ENCODE data around the gene TERF2IP. TPM values are rescaled to one million over a fixed set of nuclear protein-coding genes. Genes with fewer than 3 reads are reported as not detected.

TERF2IP gene
- total and polyA plus RNA-seq, 2 of the 13 experiments (the other 11 are each of a cell fraction or from before 2014, with no cell fraction given) = 26.4 to 50.2 TPM

DNA sequence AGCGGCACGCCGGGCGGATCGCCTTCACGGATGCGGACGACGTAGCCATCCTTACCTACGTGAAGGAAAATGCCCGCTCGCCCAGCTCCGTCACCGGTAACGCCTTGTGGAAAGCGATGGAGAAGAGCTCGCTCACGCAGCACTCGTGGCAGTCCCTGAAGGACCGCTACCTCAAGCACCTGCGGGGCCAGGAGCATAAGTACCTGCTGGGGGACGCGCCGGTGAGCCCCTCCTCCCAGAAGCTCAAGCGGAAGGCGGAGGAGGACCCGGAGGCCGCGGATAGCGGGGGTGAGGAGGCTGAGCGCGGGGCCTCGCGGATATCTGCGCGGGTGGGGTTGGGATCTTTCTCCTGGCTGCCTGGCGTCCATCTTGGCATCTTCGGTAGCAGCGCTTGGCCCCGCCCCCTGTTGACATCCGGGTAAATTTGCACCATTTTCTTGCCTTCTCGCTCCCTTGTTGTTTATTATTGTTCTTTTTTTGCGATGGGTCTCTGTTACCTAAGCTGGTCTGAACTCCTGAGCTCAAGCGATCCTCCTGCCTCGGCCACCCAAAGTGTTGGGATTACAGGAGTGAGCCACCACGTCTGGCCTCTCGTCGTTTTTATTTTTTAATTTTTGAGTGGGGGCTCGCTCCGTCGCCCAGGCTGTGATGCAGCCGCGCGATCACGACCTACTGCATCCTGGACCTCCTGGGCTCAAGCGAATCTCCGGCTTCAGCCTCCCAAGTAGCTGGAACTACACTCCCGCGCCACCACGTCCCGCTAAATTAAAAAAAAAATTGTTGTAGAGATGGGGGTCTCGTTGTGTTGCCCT is 898 bp downstream of the TERF2IP start (continued):
- TF ChIP-seq BCLAF1 (IDR thresholded peaks at IDR 0.05) (no peak), STAG1 (CRISPR knock-in tag; IDR thresholded peaks at IDR 0.05) (no peak), KLF11 (CRISPR knock-in tag; IDR thresholded peaks at IDR 0.05) (0 out of 2 replicates have a peak, but pooled peaks have one; percentile 41), ZNF567 (CRISPR knock-in tag; IDR thresholded peaks at IDR 0.05; ENCODE audit: borderline replicate concordance) (no peak; the same call in 1 of the 2 replicates), ZNF10 (CRISPR knock-in tag; IDR thresholded peaks at IDR 0.05; ENCODE audit: borderline replicate concordance, low read depth) (no peak), HNRNPK (IDR thresholded peaks at IDR 0.05; ENCODE audit: low read depth, low read length, poor library complexity, severe bottlenecking) (no peak), ZNF569 (CRISPR knock-in tag; IDR thresholded peaks at IDR 0.05; ENCODE audit: borderline replicate concordance) (no peak), ZSCAN9 (CRISPR knock-in tag; IDR thresholded peaks at IDR 0.05; ENCODE audit: borderline replicate concordance) (no peak; the same call in 1 of the 2 replicates), MXI1 (IDR thresholded peaks at IDR 0.05; ENCODE audit: borderline replicate concordance, low read depth, low read length) (peak; percentile 41; the same call in 1 of the 3 replicates), CC2D1A (CRISPR knock-in tag; IDR thresholded peaks at IDR 0.05) (0 out of 2 replicates have a peak, but pooled peaks have one; percentile 30), FOXP4 (CRISPR knock-in tag; IDR thresholded peaks at IDR 0.05) (no peak; the same call in 1 of the 2 replicates)
- TF ChIP-seq, protein P1, sequence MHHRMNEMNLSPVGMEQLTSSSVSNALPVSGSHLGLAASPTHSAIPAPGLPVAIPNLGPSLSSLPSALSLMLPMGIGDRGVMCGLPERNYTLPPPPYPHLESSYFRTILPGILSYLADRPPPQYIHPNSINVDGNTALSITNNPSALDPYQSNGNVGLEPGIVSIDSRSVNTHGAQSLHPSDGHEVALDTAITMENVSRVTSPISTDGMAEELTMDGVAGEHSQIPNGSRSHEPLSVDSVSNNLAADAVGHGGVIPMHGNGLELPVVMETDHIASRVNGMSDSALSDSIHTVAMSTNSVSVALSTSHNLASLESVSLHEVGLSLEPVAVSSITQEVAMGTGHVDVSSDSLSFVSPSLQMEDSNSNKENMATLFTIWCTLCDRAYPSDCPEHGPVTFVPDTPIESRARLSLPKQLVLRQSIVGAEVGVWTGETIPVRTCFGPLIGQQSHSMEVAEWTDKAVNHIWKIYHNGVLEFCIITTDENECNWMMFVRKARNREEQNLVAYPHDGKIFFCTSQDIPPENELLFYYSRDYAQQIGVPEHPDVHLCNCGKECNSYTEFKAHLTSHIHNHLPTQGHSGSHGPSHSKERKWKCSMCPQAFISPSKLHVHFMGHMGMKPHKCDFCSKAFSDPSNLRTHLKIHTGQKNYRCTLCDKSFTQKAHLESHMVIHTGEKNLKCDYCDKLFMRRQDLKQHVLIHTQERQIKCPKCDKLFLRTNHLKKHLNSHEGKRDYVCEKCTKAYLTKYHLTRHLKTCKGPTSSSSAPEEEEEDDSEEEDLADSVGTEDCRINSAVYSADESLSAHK (CRISPR knock-in tag; IDR thresholded peaks at IDR 0.05; ENCODE audit: borderline replicate concordance) = no peak
- TF ChIP-seq, protein P2, sequence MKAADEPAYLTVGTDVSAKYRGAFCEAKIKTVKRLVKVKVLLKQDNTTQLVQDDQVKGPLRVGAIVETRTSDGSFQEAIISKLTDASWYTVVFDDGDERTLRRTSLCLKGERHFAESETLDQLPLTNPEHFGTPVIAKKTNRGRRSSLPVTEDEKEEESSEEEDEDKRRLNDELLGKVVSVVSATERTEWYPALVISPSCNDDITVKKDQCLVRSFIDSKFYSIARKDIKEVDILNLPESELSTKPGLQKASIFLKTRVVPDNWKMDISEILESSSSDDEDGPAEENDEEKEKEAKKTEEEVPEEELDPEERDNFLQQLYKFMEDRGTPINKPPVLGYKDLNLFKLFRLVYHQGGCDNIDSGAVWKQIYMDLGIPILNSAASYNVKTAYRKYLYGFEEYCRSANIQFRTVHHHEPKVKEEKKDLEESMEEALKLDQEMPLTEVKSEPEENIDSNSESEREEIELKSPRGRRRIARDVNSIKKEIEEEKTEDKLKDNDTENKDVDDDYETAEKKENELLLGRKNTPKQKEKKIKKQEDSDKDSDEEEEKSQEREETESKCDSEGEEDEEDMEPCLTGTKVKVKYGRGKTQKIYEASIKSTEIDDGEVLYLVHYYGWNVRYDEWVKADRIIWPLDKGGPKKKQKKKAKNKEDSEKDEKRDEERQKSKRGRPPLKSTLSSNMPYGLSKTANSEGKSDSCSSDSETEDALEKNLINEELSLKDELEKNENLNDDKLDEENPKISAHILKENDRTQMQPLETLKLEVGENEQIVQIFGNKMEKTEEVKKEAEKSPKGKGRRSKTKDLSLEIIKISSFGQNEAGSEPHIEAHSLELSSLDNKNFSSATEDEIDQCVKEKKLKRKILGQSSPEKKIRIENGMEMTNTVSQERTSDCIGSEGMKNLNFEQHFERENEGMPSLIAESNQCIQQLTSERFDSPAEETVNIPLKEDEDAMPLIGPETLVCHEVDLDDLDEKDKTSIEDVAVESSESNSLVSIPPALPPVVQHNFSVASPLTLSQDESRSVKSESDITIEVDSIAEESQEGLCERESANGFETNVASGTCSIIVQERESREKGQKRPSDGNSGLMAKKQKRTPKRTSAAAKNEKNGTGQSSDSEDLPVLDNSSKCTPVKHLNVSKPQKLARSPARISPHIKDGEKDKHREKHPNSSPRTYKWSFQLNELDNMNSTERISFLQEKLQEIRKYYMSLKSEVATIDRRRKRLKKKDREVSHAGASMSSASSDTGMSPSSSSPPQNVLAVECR (CRISPR knock-in tag; IDR thresholded peaks at IDR 0.05; ENCODE audit: borderline replicate concordance) = no peak; the same call in 1 of the 2 replicates

Data from HepG2 (cell line).